Epithelial cell of umbilical artery (primary cell): Measurements from ENCODE around the gene ABRACL. TPM values are rescaled to one million over a fixed set of nuclear protein-coding genes. Genes with fewer than 3 reads are reported as not detected.

Experiments
- total RNA-seq: library from RNA; depleted of rRNA; stranded (reverse); fragments of >200 nt; gene quantifications from 2 replicates; pipeline ENCODE4 v1.2.3, GENCODE V29; 2014

The ABRACL gene
- 79.8 and 111 TPM in 2 replicates for total RNA-seq

GRCh38 chr6:139028658-139029469 is at the start of gene ABRACL:
ABRACL (plus strand) TSS chr6:139028745; CDS start chr6:139034161, 5,416 bp downstream.

DNA sequence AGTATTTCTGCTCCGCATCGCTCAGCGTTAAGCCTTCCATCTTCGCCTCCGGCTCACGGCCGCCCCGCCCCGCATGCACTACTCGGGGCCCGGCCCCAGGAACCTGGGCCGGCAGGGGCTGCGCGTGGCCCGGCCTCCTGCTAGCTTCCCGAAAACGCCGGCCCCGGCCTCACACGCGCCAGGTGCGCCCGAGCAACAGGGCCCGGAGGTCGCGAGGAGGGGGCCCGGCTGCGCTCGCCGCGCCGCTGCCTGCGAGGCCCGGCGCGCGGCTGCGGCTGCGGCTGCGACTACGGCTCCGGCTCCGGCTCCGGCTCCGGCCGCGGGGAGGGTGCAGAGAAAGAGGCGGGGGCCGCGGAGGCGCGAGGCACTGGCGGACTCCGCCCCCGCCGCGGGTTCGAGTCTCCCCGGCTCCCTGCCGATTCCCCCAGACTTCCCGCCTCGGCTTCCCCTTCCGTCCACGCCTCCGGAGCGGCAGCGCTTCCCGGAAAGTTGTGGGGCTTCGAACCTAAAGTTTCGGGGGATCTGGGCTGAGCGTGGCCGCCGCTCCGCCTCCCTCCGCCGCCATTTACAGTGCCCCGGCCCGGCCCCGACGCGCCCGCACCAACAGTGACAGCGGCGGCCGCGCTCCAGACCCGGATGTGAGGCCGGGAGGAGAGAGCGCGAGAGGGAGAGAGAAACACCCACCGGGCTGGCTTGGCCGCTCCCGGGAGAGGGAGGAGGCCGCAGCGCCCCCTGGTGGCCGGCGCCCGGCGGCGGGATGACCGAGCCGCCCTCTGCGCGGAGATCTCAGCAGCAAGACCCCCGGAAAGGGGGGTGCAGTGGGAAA is 40.7 kb upstream of the ABRACL start, which contains the start of gene REPS1:
REPS1 (minus strand) TSS at position 611 of the 826 bp plus-strand sequence; CDS start at position 40, 571 bp downstream.

Other genes with a start within 250 kb of the ABRACL start
- gene ECT2L, start 232.7 kb upstream of the ABRACL start, total RNA-seq, result 0.32 TPM in 1 of 2 replicates, not detected in the other
- 15.7 and 18.2 TPM in 2 replicates for gene REPS1, start 40.5 kb upstream of the ABRACL start, total RNA-seq
- gene HECA, start 106.3 kb downstream of the ABRACL start, total RNA-seq, result 22.1 and 26.4 TPM in 2 replicates